ENCODE measurements around the gene CRISP1. TPM values are rescaled to one million over a fixed set of nuclear protein-coding genes. Genes with fewer than 3 reads are reported as not detected.

The CRISP1 gene, protein sequence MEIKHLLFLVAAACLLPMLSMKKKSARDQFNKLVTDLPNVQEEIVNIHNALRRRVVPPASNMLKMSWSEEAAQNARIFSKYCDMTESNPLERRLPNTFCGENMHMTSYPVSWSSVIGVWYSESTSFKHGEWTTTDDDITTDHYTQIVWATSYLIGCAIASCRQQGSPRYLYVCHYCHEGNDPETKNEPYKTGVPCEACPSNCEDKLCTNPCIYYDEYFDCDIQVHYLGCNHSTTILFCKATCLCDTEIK
- not detected for polyA plus RNA-seq

DNA sequence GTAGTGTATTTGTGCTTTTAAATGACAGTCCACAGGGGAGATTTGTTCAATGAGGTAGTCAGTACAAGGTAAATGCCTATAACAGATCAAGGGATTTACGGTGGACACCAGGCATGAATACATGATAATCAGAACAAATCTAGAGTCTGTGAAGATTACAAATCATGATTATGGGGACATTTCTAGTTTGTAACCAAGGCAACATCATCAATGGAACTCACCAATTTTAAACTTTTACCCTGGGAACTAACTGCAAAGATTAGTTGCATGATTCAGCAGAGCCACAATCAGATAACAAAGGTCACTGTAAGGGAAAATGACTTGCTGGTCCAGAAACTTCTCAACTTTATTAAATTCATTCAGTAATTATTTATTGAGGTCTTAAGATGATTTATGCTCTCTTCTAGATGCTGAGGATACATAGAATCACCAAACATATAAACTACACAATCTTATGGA is at the start of gene CRISP1:
TSS of gene CRISP1 (minus strand) at position 51 of the 459 bp plus-strand sequence. CDS start 9,135 bp downstream, outside the sequence.
- Histone ChIP-seq H3K9me3 (ENCODE audit: control insufficient read depth in 2 of 2, insufficient read depth in 1 of 2, low read depth in 1 of 2, low read length in 1 of 2) (no peaks in the 10 kb centered on the region), H3K27ac (ENCODE audit: low read depth in 2 of 2, low read length in 1 of 2) (no peak within 1 kb of the TSS), H3K4me1 (ENCODE audit: control insufficient read depth in 2 of 2, insufficient read depth in 2 of 2, low read length in 1 of 2) (no peaks in the 10 kb centered on the region), H3K27me3 (ENCODE audit: control insufficient read depth in 1 of 2, insufficient read depth in 2 of 2, low read length in 2 of 2) (no peaks in the 10 kb centered on the region), H3K4me3 (ENCODE audit: low read depth in 1 of 2, low read length in 2 of 2) (no peak within 1 kb of the TSS), H3K36me3 (ENCODE audit: control insufficient read depth in 2 of 2, insufficient read depth in 2 of 2, low read length in 1 of 2) (no peaks in the 10 kb centered on the region)
- WGBS, 2 donors = 77 to 89% methylated on average over 1 of the region's 1 CpG

- Histone ChIP-seq H3K27ac (ENCODE audit: low read depth in 2 of 2, low read length in 1 of 2) (no peak overlapping the region), H3K9me3 (ENCODE audit: control insufficient read depth in 2 of 2, insufficient read depth in 1 of 2, low read depth in 1 of 2, low read length in 1 of 2) (no peaks in the 10 kb centered on the region)
- 13 to 20% methylated on average over 3 of the region's 3 CpGs for WGBS, 2 donors
Observed at GRCh38 chr6:49915035-49915434, 48.7 kb upstream of the CRISP1 start.

DNA sequence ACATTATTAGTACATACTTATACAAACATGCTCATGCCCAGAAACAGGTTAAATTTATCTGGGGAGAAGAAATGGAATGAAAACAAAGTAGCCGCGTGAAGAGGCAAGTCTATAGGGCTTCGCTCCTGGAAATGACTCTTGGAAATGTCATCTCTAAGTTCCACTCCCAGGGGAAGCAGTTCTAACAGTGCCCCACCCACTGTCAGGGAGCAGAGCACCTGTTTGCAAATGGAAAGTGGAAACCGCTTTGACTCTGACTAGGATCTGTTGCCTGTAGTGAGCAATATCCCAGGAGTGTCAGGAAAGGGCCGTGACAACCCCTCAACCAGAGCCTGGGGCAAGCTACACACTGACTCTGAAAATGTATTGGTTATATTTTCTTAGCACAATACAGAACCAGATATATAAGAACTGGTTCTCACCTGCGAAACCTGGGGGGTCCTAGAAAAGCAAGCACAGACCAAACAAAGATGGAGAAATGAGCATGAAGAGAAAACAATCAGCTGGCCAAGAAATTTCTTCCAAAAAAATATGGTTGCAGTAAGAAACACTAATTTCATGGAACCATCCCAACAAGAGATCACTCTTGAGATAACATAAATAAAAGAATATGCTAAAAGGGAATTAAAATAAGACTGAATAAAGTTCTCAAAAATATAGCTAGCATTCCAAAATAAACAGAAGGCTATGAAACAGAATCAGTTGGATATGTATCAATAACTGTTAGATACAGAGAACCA is 47.5 kb upstream of the CRISP1 start:
- no peaks in the 10 kb centered on the region for H3K9me3 ChIP-seq (ENCODE audit: control insufficient read depth in 2 of 2, insufficient read depth in 1 of 2, low read depth in 1 of 2, low read length in 1 of 2)
- no peak overlapping the region for H3K4me3 ChIP-seq (ENCODE audit: low read depth in 1 of 2, low read length in 2 of 2)
- WGBS, 2 donors = 44 to 48% methylated on average over 6 of the region's 6 CpGs
- H3K4me1 ChIP-seq (ENCODE audit: control insufficient read depth in 2 of 2, insufficient read depth in 2 of 2, low read length in 1 of 2) = no peaks in the 10 kb centered on the region
- no peak overlapping the region for H3K27ac ChIP-seq (ENCODE audit: low read depth in 2 of 2, low read length in 1 of 2)
- H3K27me3 ChIP-seq (ENCODE audit: control insufficient read depth in 1 of 2, insufficient read depth in 2 of 2, low read length in 2 of 2) = no peaks in the 10 kb centered on the region
- H3K36me3 ChIP-seq (ENCODE audit: control insufficient read depth in 2 of 2, insufficient read depth in 2 of 2, low read length in 1 of 2) = no peaks in the 10 kb centered on the region

More at GRCh38 chr6:49915035-49915434, 48.7 kb upstream of the CRISP1 start:
- no peaks in the 10 kb centered on the region for H3K27me3 ChIP-seq (ENCODE audit: control insufficient read depth in 1 of 2, insufficient read depth in 2 of 2, low read length in 2 of 2)
- no peak overlapping the region for H3K4me3 ChIP-seq (ENCODE audit: low read depth in 1 of 2, low read length in 2 of 2)
- H3K36me3 ChIP-seq (ENCODE audit: control insufficient read depth in 2 of 2, insufficient read depth in 2 of 2, low read length in 1 of 2) = no peaks in the 10 kb centered on the region
- no peaks in the 10 kb centered on the region for H3K4me1 ChIP-seq (ENCODE audit: control insufficient read depth in 2 of 2, insufficient read depth in 2 of 2, low read length in 1 of 2)

- H3K27ac ChIP-seq (ENCODE audit: low read depth in 2 of 2, low read length in 1 of 2) = no peak overlapping the region
- H3K4me1 ChIP-seq (ENCODE audit: control insufficient read depth in 2 of 2, insufficient read depth in 2 of 2, low read length in 1 of 2) = no peaks in the 10 kb centered on the region
- H3K4me3 ChIP-seq (ENCODE audit: low read depth in 1 of 2, low read length in 2 of 2) = no peak overlapping the region
- no peaks in the 10 kb centered on the region for H3K36me3 ChIP-seq (ENCODE audit: control insufficient read depth in 2 of 2, insufficient read depth in 2 of 2, low read length in 1 of 2)
- H3K9me3 ChIP-seq (ENCODE audit: control insufficient read depth in 2 of 2, insufficient read depth in 1 of 2, low read depth in 1 of 2, low read length in 1 of 2) = no peaks in the 10 kb centered on the region
- H3K27me3 ChIP-seq (ENCODE audit: control insufficient read depth in 1 of 2, insufficient read depth in 2 of 2, low read length in 2 of 2) = no peaks in the 10 kb centered on the region
- 67 to 88% methylated on average over 1 of the region's 1 CpG for WGBS, 2 donors
Observed at GRCh38 chr6:49912196-49912595, 45.9 kb upstream of the CRISP1 start.

GRCh38 chr6:49911252-49911651 is 44.9 kb upstream of the CRISP1 start:
- H3K27ac ChIP-seq (ENCODE audit: low read depth in 2 of 2, low read length in 1 of 2) = no peak overlapping the region
- H3K36me3 ChIP-seq (ENCODE audit: control insufficient read depth in 2 of 2, insufficient read depth in 2 of 2, low read length in 1 of 2) = no peaks in the 10 kb centered on the region
- no peaks in the 10 kb centered on the region for H3K4me1 ChIP-seq (ENCODE audit: control insufficient read depth in 2 of 2, insufficient read depth in 2 of 2, low read length in 1 of 2)
- H3K4me3 ChIP-seq (ENCODE audit: low read depth in 1 of 2, low read length in 2 of 2) = no peak overlapping the region
- H3K27me3 ChIP-seq (ENCODE audit: control insufficient read depth in 1 of 2, insufficient read depth in 2 of 2, low read length in 2 of 2) = no peaks in the 10 kb centered on the region
- WGBS, 2 donors = 77 to 85% methylated on average over 2 of the region's 2 CpGs
- no peaks in the 10 kb centered on the region for H3K9me3 ChIP-seq (ENCODE audit: control insufficient read depth in 2 of 2, insufficient read depth in 1 of 2, low read depth in 1 of 2, low read length in 1 of 2)

GRCh38 chr6:49909563-49909962 is 43.2 kb upstream of the CRISP1 start:
- no peaks in the 10 kb centered on the region for H3K4me1 ChIP-seq (ENCODE audit: control insufficient read depth in 2 of 2, insufficient read depth in 2 of 2, low read length in 1 of 2)
- 20 to 36% methylated on average over 2 of the region's 2 CpGs for WGBS, 2 donors
- H3K4me3 ChIP-seq (ENCODE audit: low read depth in 1 of 2, low read length in 2 of 2) = no peak overlapping the region
- H3K27me3 ChIP-seq (ENCODE audit: control insufficient read depth in 1 of 2, insufficient read depth in 2 of 2, low read length in 2 of 2) = no peaks in the 10 kb centered on the region
- no peaks in the 10 kb centered on the region for H3K9me3 ChIP-seq (ENCODE audit: control insufficient read depth in 2 of 2, insufficient read depth in 1 of 2, low read depth in 1 of 2, low read length in 1 of 2)
- no peak overlapping the region for H3K27ac ChIP-seq (ENCODE audit: low read depth in 2 of 2, low read length in 1 of 2)
- no peaks in the 10 kb centered on the region for H3K36me3 ChIP-seq (ENCODE audit: control insufficient read depth in 2 of 2, insufficient read depth in 2 of 2, low read length in 1 of 2)

- no peaks in the 10 kb centered on the region for H3K9me3 ChIP-seq (ENCODE audit: control insufficient read depth in 2 of 2, insufficient read depth in 1 of 2, low read depth in 1 of 2, low read length in 1 of 2)
- 45 to 51% methylated on average over 1 of the region's 1 CpG for WGBS, 2 donors
Observed at GRCh38 chr6:49906526-49906925, 40.2 kb upstream of the CRISP1 start.

GRCh38 chr6:49905296-49905695 is 39.0 kb upstream of the CRISP1 start:
- no peaks in the 10 kb centered on the region for H3K9me3 ChIP-seq (ENCODE audit: control insufficient read depth in 2 of 2, insufficient read depth in 1 of 2, low read depth in 1 of 2, low read length in 1 of 2)
- no peak overlapping the region for H3K27ac ChIP-seq (ENCODE audit: low read depth in 2 of 2, low read length in 1 of 2)
- WGBS, 2 donors = 73 to 81% methylated on average over 2 of the region's 2 CpGs
- H3K4me1 ChIP-seq (ENCODE audit: control insufficient read depth in 2 of 2, insufficient read depth in 2 of 2, low read length in 1 of 2) = no peaks in the 10 kb centered on the region
- no peak overlapping the region for H3K4me3 ChIP-seq (ENCODE audit: low read depth in 1 of 2, low read length in 2 of 2)
- no peaks in the 10 kb centered on the region for H3K27me3 ChIP-seq (ENCODE audit: control insufficient read depth in 1 of 2, insufficient read depth in 2 of 2, low read length in 2 of 2)
- no peaks in the 10 kb centered on the region for H3K36me3 ChIP-seq (ENCODE audit: control insufficient read depth in 2 of 2, insufficient read depth in 2 of 2, low read length in 1 of 2)

More at GRCh38 chr6:49906526-49906925, 40.2 kb upstream of the CRISP1 start:
- H3K27ac ChIP-seq (ENCODE audit: low read depth in 2 of 2, low read length in 1 of 2) = no peak overlapping the region
- no peaks in the 10 kb centered on the region for H3K4me1 ChIP-seq (ENCODE audit: control insufficient read depth in 2 of 2, insufficient read depth in 2 of 2, low read length in 1 of 2)
- H3K4me3 ChIP-seq (ENCODE audit: low read depth in 1 of 2, low read length in 2 of 2) = no peak overlapping the region
- H3K27me3 ChIP-seq (ENCODE audit: control insufficient read depth in 1 of 2, insufficient read depth in 2 of 2, low read length in 2 of 2) = no peaks in the 10 kb centered on the region
- H3K36me3 ChIP-seq (ENCODE audit: control insufficient read depth in 2 of 2, insufficient read depth in 2 of 2, low read length in 1 of 2) = no peaks in the 10 kb centered on the region

DNA sequence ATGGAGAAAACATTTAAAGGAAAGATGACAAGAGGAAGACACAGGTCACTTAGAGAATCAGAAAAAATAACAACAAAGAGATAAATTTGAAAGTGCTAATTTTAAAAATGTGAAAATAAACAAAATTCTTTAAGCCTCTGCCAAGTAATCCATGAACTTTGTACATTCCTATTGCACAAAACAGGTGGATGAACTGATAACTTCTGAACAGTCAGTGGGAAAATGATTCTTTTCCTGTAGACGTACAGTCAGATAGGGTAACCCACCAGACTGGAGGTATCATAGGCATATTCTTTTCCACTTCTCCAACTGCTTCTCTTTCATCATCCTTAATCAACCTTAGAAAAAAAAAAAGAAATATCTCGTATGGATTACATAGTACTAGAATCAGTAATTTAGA is 36.5 kb upstream of the CRISP1 start:
- 60 to 75% methylated on average over 2 of the region's 2 CpGs for WGBS, 2 donors
- Histone ChIP-seq H3K36me3 (ENCODE audit: control insufficient read depth in 2 of 2, insufficient read depth in 2 of 2, low read length in 1 of 2) (no peaks in the 10 kb centered on the region), H3K4me1 (ENCODE audit: control insufficient read depth in 2 of 2, insufficient read depth in 2 of 2, low read length in 1 of 2) (no peaks in the 10 kb centered on the region), H3K9me3 (ENCODE audit: control insufficient read depth in 2 of 2, insufficient read depth in 1 of 2, low read depth in 1 of 2, low read length in 1 of 2) (no peaks in the 10 kb centered on the region), H3K27ac (ENCODE audit: low read depth in 2 of 2, low read length in 1 of 2) (no peak overlapping the region), H3K27me3 (ENCODE audit: control insufficient read depth in 1 of 2, insufficient read depth in 2 of 2, low read length in 2 of 2) (no peaks in the 10 kb centered on the region), H3K4me3 (ENCODE audit: low read depth in 1 of 2, low read length in 2 of 2) (no peak overlapping the region)

All from esophagus (tissue), 2 donors.